ENCODE results near the gene GOLT1A.

Gene GOLT1A

DNA sequence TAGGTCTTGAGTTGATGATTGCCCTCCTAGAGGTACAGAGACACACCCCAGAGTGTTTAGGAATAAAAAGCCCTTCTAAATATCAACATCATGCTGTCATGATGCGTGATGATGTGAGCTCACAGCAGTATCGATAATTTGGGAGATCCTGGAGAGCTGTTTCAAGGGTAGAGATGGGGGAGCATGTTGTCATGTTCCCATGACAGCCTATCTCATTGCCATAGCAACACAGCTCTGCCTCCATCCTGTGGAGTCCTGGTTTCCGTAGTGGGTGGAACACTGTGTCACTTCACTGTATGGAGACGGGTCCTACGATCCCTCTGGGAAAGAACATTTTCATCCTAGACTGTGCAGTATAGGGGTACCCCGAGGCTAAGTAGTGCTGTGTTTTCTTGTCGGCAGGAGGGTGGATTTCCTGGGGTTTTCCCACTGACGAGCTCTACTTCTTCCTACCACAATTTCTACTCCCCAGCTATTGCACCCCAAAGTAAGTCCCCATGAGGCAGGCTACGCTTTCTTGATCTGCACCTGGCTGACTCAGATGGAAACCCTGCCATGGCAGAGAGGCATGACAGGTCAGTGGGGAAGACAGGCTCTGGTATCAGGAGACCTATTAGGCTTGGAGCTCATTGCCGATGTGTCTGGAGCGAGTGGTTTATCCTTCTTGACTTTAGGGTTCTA is 24.7 kb downstream of the GOLT1A start:
- POLR2A ChIA-PET, result interaction anchor here (1.0 kb wide), 1 partner anchor 208 kb away, joined by 3 read pairs; no protein-coding TSS in a partner anchor
- H3K4me3 ChIP-seq (ENCODE audit: control insufficient read depth in 1 of 7, extremely low read depth in 1 of 7, insufficient read depth in 4 of 7, low read depth in 2 of 7, low read length in 6 of 7), result no peak overlapping the region
- 32% methylated on average over 5 of the region's 11 CpGs for WGBS (ENCODE audit: insufficient coverage)
- no peaks in the 10 kb centered on the region for H3K36me3 ChIP-seq (ENCODE audit: control insufficient read depth in 4 of 4, insufficient read depth in 4 of 4, low read length in 3 of 4)
- H3K4me1 ChIP-seq (ENCODE audit: control extremely low read depth in 1 of 4, control insufficient read depth in 4 of 4, insufficient read depth in 4 of 4, low read length in 3 of 4), result peaks cover 6 to 40% (median 23%) of the 10 kb centered on the region in 4 experiments
- no peaks in the 10 kb centered on the region for H3K27me3 ChIP-seq (replicated peaks in 2 of 5; ENCODE audit: control insufficient read depth in 4 of 5, insufficient read depth in 5 of 5, low read length in 4 of 5)
- peak in 2 of 3 donors; percentile 46 for DNase-seq
- CTCF ChIA-PET, result interaction anchor here (1.1 to 11.4 kb wide), 8 partner anchors 9 to 174 kb away, joined by 3 to 180 read pairs (median 10); partner anchors contain the start of gene REN
- H3K27ac ChIP-seq (ENCODE audit: insufficient read depth in 1 of 2, low read depth in 1 of 2, low read length in 2 of 2, poor library complexity in 1 of 2, severe bottlenecking in 2 of 2), result no peak overlapping the region
- no peaks in the 10 kb centered on the region for H3K9me3 ChIP-seq (ENCODE audit: control extremely low read depth in 1 of 5, control insufficient read depth in 4 of 5, insufficient read depth in 2 of 5, low read depth in 1 of 5, low read length in 4 of 5)

DNA sequence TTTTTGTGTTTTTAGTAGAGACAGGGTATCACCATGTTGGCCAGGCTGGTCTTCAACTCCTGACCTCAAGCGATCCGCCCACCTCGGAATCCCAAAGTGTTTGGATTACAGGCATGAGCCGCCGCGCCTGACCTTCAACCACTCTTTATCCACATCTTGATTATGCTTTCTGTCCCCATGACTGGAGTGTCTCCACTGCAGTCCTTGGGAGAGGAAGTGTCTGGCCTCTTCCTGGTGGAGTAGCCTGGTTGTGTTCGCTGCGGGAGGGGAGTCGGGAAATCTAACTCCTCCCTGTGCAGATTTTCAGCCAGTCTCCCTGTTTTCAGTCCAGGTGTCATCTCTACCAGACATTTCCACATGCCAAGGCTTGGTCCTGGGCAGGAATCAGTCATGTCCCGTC is 27.2 kb downstream of the GOLT1A start:
- ChIA-PET POLR2A (no interaction called here), CTCF (interaction anchor here (1.0 to 11.4 kb wide), 2 partner anchors 20 to 22 kb away, joined by 6 to 180 read pairs; partner anchors contain the start of gene REN)
- Histone ChIP-seq H3K4me1 (ENCODE audit: control extremely low read depth in 1 of 4, control insufficient read depth in 4 of 4, insufficient read depth in 4 of 4, low read length in 3 of 4) (peaks cover 6 to 33% (median 23%) of the 10 kb centered on the region in 4 experiments), H3K4me3 (ENCODE audit: control insufficient read depth in 1 of 7, extremely low read depth in 1 of 7, insufficient read depth in 4 of 7, low read depth in 2 of 7, low read length in 6 of 7) (no peak overlapping the region), H3K27me3 (replicated peaks in 2 of 5; ENCODE audit: control insufficient read depth in 4 of 5, insufficient read depth in 5 of 5, low read length in 4 of 5) (no peaks in the 10 kb centered on the region), H3K9me3 (ENCODE audit: control extremely low read depth in 1 of 5, control insufficient read depth in 4 of 5, insufficient read depth in 2 of 5, low read depth in 1 of 5, low read length in 4 of 5) (no peaks in the 10 kb centered on the region), H3K27ac (ENCODE audit: insufficient read depth in 1 of 2, low read depth in 1 of 2, low read length in 2 of 2, poor library complexity in 1 of 2, severe bottlenecking in 2 of 2) (no peak overlapping the region), H3K36me3 (ENCODE audit: control insufficient read depth in 4 of 4, insufficient read depth in 4 of 4, low read length in 3 of 4) (no peaks in the 10 kb centered on the region)
- 98% methylated on average over 9 of the region's 10 CpGs for WGBS (ENCODE audit: insufficient coverage)
- no peak for DNase-seq

DNA sequence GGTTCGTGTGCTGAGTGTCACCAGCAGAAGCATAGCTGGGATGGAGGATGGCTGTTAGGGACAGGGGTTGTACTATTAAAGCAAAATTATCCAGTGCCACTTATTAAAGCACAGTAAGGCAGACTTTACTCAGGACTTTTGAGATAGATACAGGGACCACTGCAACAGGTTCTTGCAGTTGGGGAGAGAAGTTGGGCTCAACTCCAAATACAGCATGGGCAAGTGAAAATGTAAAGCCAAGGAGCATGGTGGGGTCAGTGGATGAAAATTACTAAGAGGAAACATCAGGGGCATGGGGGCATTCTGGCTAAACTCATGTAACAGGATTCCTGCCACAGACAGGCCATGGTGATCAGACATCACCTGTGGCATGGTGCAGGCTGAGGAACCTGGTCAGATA is 32.7 kb downstream of the GOLT1A start:
- POLR2A ChIA-PET, result no interaction called here
- Histone ChIP-seq H3K9me3 (ENCODE audit: control extremely low read depth in 1 of 5, control insufficient read depth in 4 of 5, insufficient read depth in 2 of 5, low read depth in 1 of 5, low read length in 4 of 5) (peaks cover 0 to 5% (median 0%) of the 10 kb centered on the region in 5 experiments), H3K4me3 (ENCODE audit: control insufficient read depth in 1 of 7, extremely low read depth in 1 of 7, insufficient read depth in 4 of 7, low read depth in 2 of 7, low read length in 6 of 7) (no peak overlapping the region), H3K27me3 (replicated peaks in 2 of 5; ENCODE audit: control insufficient read depth in 4 of 5, insufficient read depth in 5 of 5, low read length in 4 of 5) (no peaks in the 10 kb centered on the region), H3K27ac (ENCODE audit: insufficient read depth in 1 of 2, low read depth in 1 of 2, low read length in 2 of 2, poor library complexity in 1 of 2, severe bottlenecking in 2 of 2) (no peak overlapping the region), H3K4me1 (ENCODE audit: control extremely low read depth in 1 of 4, control insufficient read depth in 4 of 4, insufficient read depth in 4 of 4, low read length in 3 of 4) (peaks cover 0 to 31% (median 25%) of the 10 kb centered on the region in 4 experiments), H3K36me3 (ENCODE audit: control insufficient read depth in 4 of 4, insufficient read depth in 4 of 4, low read length in 3 of 4) (no peaks in the 10 kb centered on the region)
- DNase-seq, result no peak
- CTCF ChIA-PET, result interaction anchor here (1.0 to 11.4 kb wide), 4 partner anchors 9 to 17 kb away, joined by 3 to 108 read pairs (median 10); partner anchors contain the start of gene REN
- no CpG with 5 or more reads among the region's 1 CpG for WGBS (ENCODE audit: insufficient coverage)

DNA sequence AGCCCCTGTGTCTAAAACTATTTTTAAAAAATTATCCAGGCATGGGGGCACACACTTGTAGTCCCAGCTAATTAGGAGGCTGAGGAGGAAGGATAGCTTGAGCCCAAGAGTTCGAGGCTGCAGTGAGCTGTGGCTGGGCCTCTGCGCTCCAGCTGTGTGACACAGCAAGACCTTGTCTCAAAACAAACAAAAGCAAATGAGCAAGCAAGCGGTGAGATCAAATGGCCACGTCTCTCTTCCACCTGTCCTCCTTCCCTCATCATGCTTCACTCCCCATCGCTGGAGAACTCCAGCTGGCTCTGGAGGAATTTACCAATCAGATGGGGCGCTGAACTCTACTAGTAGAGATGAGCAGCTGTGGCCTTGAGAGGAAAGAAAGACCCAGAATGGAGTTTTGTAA is 33.7 kb downstream of the GOLT1A start:
- WGBS (ENCODE audit: insufficient coverage), result 95% methylated on average over 6 of the region's 6 CpGs
- no peaks in the 10 kb centered on the region for H3K36me3 ChIP-seq (ENCODE audit: control insufficient read depth in 4 of 4, insufficient read depth in 4 of 4, low read length in 3 of 4)
- ChIA-PET CTCF (interaction anchor here (1.4 to 11.4 kb wide), 4 partner anchors 10 to 184 kb away, joined by 3 to 108 read pairs (median 10); partner anchors contain the start of gene REN), POLR2A (interaction anchor here (0.6 kb wide), 1 partner anchor 419 kb away, joined by 4 read pairs; no protein-coding TSS in a partner anchor)
- H3K9me3 ChIP-seq (ENCODE audit: control extremely low read depth in 1 of 5, control insufficient read depth in 4 of 5, insufficient read depth in 2 of 5, low read depth in 1 of 5, low read length in 4 of 5), result peaks cover 0 to 5% (median 0%) of the 10 kb centered on the region in 5 experiments
- DNase-seq, result no peak
- no peaks in the 10 kb centered on the region for H3K27me3 ChIP-seq (replicated peaks in 2 of 5; ENCODE audit: control insufficient read depth in 4 of 5, insufficient read depth in 5 of 5, low read length in 4 of 5)
- H3K4me3 ChIP-seq (ENCODE audit: control insufficient read depth in 1 of 7, extremely low read depth in 1 of 7, insufficient read depth in 4 of 7, low read depth in 2 of 7, low read length in 6 of 7), result no peak overlapping the region
- peaks cover 0 to 32% (median 26%) of the 10 kb centered on the region in 4 experiments for H3K4me1 ChIP-seq (ENCODE audit: control extremely low read depth in 1 of 4, control insufficient read depth in 4 of 4, insufficient read depth in 4 of 4, low read length in 3 of 4)
- H3K27ac ChIP-seq (ENCODE audit: insufficient read depth in 1 of 2, low read depth in 1 of 2, low read length in 2 of 2, poor library complexity in 1 of 2, severe bottlenecking in 2 of 2), result no peak overlapping the region

- ChIA-PET POLR2A (no interaction called here), CTCF (interaction anchor here (0.7 to 11.4 kb wide), 7 partner anchors 9 to 185 kb away, joined by 3 to 108 read pairs (median 7); partner anchors contain the start of gene REN)
- H3K27ac ChIP-seq (ENCODE audit: insufficient read depth in 1 of 2, low read depth in 1 of 2, low read length in 2 of 2, poor library complexity in 1 of 2, severe bottlenecking in 2 of 2), result no peak overlapping the region
- H3K9me3 ChIP-seq (ENCODE audit: control extremely low read depth in 1 of 5, control insufficient read depth in 4 of 5, insufficient read depth in 2 of 5, low read depth in 1 of 5, low read length in 4 of 5), result peaks cover 0 to 5% (median 0%) of the 10 kb centered on the region in 5 experiments
- H3K4me3 ChIP-seq (ENCODE audit: control insufficient read depth in 1 of 7, extremely low read depth in 1 of 7, insufficient read depth in 4 of 7, low read depth in 2 of 7, low read length in 6 of 7), result no peak overlapping the region
- no peaks in the 10 kb centered on the region for H3K27me3 ChIP-seq (replicated peaks in 2 of 5; ENCODE audit: control insufficient read depth in 4 of 5, insufficient read depth in 5 of 5, low read length in 4 of 5)
- no peaks in the 10 kb centered on the region for H3K36me3 ChIP-seq (ENCODE audit: control insufficient read depth in 4 of 4, insufficient read depth in 4 of 4, low read length in 3 of 4)
- DNase-seq, result peak in 2 of 3 donors; percentile 64 to 73
- WGBS (ENCODE audit: insufficient coverage), result 75% methylated on average over 6 of the region's 7 CpGs
- peaks cover 0 to 32% (median 26%) of the 10 kb centered on the region in 4 experiments for H3K4me1 ChIP-seq (ENCODE audit: control extremely low read depth in 1 of 4, control insufficient read depth in 4 of 4, insufficient read depth in 4 of 4, low read length in 3 of 4)
Measured at GRCh38 chr1:204178487-204179281, 35.1 kb downstream of the GOLT1A start.

- Histone ChIP-seq H3K27ac (ENCODE audit: insufficient read depth in 1 of 2, low read depth in 1 of 2, low read length in 2 of 2, poor library complexity in 1 of 2, severe bottlenecking in 2 of 2) (no peak overlapping the region), H3K36me3 (ENCODE audit: control insufficient read depth in 4 of 4, insufficient read depth in 4 of 4, low read length in 3 of 4) (no peaks in the 10 kb centered on the region), H3K27me3 (replicated peaks in 2 of 5; ENCODE audit: control insufficient read depth in 4 of 5, insufficient read depth in 5 of 5, low read length in 4 of 5) (no peaks in the 10 kb centered on the region), H3K4me3 (ENCODE audit: control insufficient read depth in 1 of 7, extremely low read depth in 1 of 7, insufficient read depth in 4 of 7, low read depth in 2 of 7, low read length in 6 of 7) (no peak overlapping the region), H3K9me3 (ENCODE audit: control extremely low read depth in 1 of 5, control insufficient read depth in 4 of 5, insufficient read depth in 2 of 5, low read depth in 1 of 5, low read length in 4 of 5) (peaks cover 0 to 5% (median 0%) of the 10 kb centered on the region in 5 experiments), H3K4me1 (ENCODE audit: control extremely low read depth in 1 of 4, control insufficient read depth in 4 of 4, insufficient read depth in 4 of 4, low read length in 3 of 4) (peaks cover 0 to 32% (median 26%) of the 10 kb centered on the region in 4 experiments)
- 20% methylated on average over 4 of the region's 4 CpGs for WGBS (ENCODE audit: insufficient coverage)
- CTCF ChIA-PET, result interaction anchor here (0.7 to 19.3 kb wide), 7 partner anchors 12 to 119 kb away, joined by 3 to 265 read pairs (median 7); partner anchors contain the start of gene REN
- POLR2A ChIA-PET, result no interaction called here
- peak; percentile 49 to 68 (median 56) for DNase-seq
Measured at GRCh38 chr1:204177133-204177532, 36.7 kb downstream of the GOLT1A start.

All from common myeloid progenitor, CD34-positive (primary cell).